GM21717 (cell line): ENCODE measurements around the gene LYPD8.
A peak's percentile ranks its signal among the peaks of the same experiment; 100 is the strongest.
"Not testable (repeated sequence)": the region's sequence is repeated elsewhere in the genome, so short reads cannot be mapped to it uniquely, and the experiment has no call there.

ENCODE experiments used
- ATAC-seq: cut with Tn5 transposase; IDR thresholded peaks from one replicate; pipeline ENCODE4 v1.9.1; 2021; ENCODE audit warnings: mild to moderate bottlenecking, moderate library complexity; ENCODE audit not compliant: unreplicated experiment

The LYPD8 gene

GRCh38 chr1:248755517-248755916 lies at the start of gene LYPD8:
Gene LYPD8 (minus strand): TSS chr1:248755759. CDS start chr1:248751081, 4,678 bp downstream.
- ATAC-seq = no peak

- peak; percentile 90 for ATAC-seq
Measured at GRCh38 chr1:248804771-248805681, 49.5 kb upstream of the LYPD8 start.

- not testable (repeated sequence) for ATAC-seq
Measured at GRCh38 chr1:248803501-248803900, 47.9 kb upstream of the LYPD8 start.

GRCh38 chr1:248802454-248802853 lies 46.9 kb upstream of the LYPD8 start:
- no peak for ATAC-seq

- ATAC-seq = peak; percentile 34
Measured at GRCh38 chr1:248800459-248800858, 44.9 kb upstream of the LYPD8 start.

GRCh38 chr1:248798791-248799190 lies 43.2 kb upstream of the LYPD8 start:
- ATAC-seq = no peak

- not testable (repeated sequence) for ATAC-seq
Measured at GRCh38 chr1:248794663-248795062, 39.1 kb upstream of the LYPD8 start.

GRCh38 chr1:248793592-248793991 lies 38.0 kb upstream of the LYPD8 start:
- peak; percentile 92 for ATAC-seq

GRCh38 chr1:248792342-248792741 lies 36.8 kb upstream of the LYPD8 start:
- peak; percentile 38 for ATAC-seq

GRCh38 chr1:248791010-248791409 lies 35.5 kb upstream of the LYPD8 start:
- no peak for ATAC-seq

- ATAC-seq = no peak
Measured at GRCh38 chr1:248790456-248790855, 34.9 kb upstream of the LYPD8 start.

GRCh38 chr1:248789337-248789736 lies 33.8 kb upstream of the LYPD8 start:
- not testable (repeated sequence) for ATAC-seq

GRCh38 chr1:248788327-248788726 lies 32.8 kb upstream of the LYPD8 start:
- ATAC-seq = no peak

GRCh38 chr1:248787430-248787829 lies 31.9 kb upstream of the LYPD8 start:
- ATAC-seq = no peak

GRCh38 chr1:248786156-248786555 lies 30.6 kb upstream of the LYPD8 start:
- peak; percentile 92 for ATAC-seq

- ATAC-seq = no peak
Measured at GRCh38 chr1:248783367-248783766, 27.8 kb upstream of the LYPD8 start.

GRCh38 chr1:248782416-248783141 lies 27.0 kb upstream of the LYPD8 start:
- no peak for ATAC-seq

GRCh38 chr1:248779350-248779749 lies 23.8 kb upstream of the LYPD8 start:
- ATAC-seq = no peak

GRCh38 chr1:248778906-248779305 lies 23.3 kb upstream of the LYPD8 start:
- ATAC-seq = no peak

- ATAC-seq = no peak
Measured at GRCh38 chr1:248776991-248777390, 21.4 kb upstream of the LYPD8 start.

- ATAC-seq = no peak
Measured at GRCh38 chr1:248775441-248775840, 19.9 kb upstream of the LYPD8 start.

GRCh38 chr1:248759644-248760043 lies 4.1 kb upstream of the LYPD8 start:
- no peak for ATAC-seq
